HepG2 (cell line): ENCODE results near the gene ARAP1. TPM values are rescaled to one million over a fixed set of nuclear protein-coding genes. Genes with fewer than 3 reads are reported as not detected.

Experiments used
- FOXO1 ChIP-seq: sonication (generic); formaldehyde crosslinking; IDR thresholded peaks from 2 replicates; pipeline ENCODE4 v1.4.0; 2020; ENCODE audit warnings: missing genetic modification reagents
- HMGXB4 ChIP-seq, 2 experiments: sonication (generic) in 1 of 2; formaldehyde crosslinking in 1 of 2; IDR thresholded peaks; 2 replicates each; pipeline versions ENCODE4 v1.4.0 to v1.6.1; 2018 to 2020; ENCODE audit warnings: missing genetic modification reagents in 2 of 2, borderline replicate concordance in 1 of 2, low read depth in 1 of 2, mild to moderate bottlenecking in 1 of 2, missing biosample characterization in 1 of 2
- HOMEZ ChIP-seq: IDR thresholded peaks from 2 replicates; pipeline ENCODE4 v1.6.1; 2016; ENCODE audit warnings: low read depth
- PATZ1 ChIP-seq: sonication (generic); formaldehyde crosslinking; IDR thresholded peaks from 2 replicates; pipeline ENCODE4 v1.4.0; 2020; ENCODE audit warnings: missing genetic modification reagents
- SIN3A ChIP-seq: IDR thresholded peaks from 2 replicates; pipeline ENCODE4 v1.6.1; 2011; ENCODE audit warnings: low read depth, mild to moderate bottlenecking, control low read depth, low read length, borderline replicate concordance
- TAF1 ChIP-seq: sonication (generic); formaldehyde crosslinking; IDR thresholded peaks from 2 replicates; pipeline ENCODE4 v1.4.0; 2020; ENCODE audit warnings: missing genetic modification reagents
- ZNF260 ChIP-seq: sonication (generic); formaldehyde crosslinking; IDR thresholded peaks from 2 replicates; pipeline ENCODE4 v1.4.0; 2020; ENCODE audit warnings: missing genetic modification reagents, low read depth, mild to moderate bottlenecking, borderline replicate concordance
- ZNF704 ChIP-seq: sonication (generic); formaldehyde crosslinking; IDR thresholded peaks from 2 replicates; pipeline ENCODE4 v1.8.1; 2023; ENCODE audit warnings: mild to moderate bottlenecking, inconsistent platforms, moderate library complexity, missing genetic modification reagents, borderline replicate concordance
- ZNF747 ChIP-seq: sonication (generic); formaldehyde crosslinking; IDR thresholded peaks from 2 replicates; pipeline ENCODE4 v1.8.1; 2023; ENCODE audit warnings: missing genetic modification reagents, mild to moderate bottlenecking, borderline replicate concordance
- ZNF792 ChIP-seq: IDR thresholded peaks from 2 replicates; pipeline ENCODE4 v1.6.1; 2016
- polyA plus RNA-seq, 8 experiments: library from polyadenylated mRNA; depleted of rRNA in 3 of 8; stranded (reverse) in 7 of 8; unstranded in 1 of 8; fragments of >200 nt; fragmentation: Illumina TruSeq in 4 of 8; extraction: Trizol in 4 of 8; gene quantifications; 2 replicates each; pipeline versions ENCODE4 v1.2.1 to v1.2.3, GENCODE V29; 2011 to 2016; ENCODE audit warnings: low read depth in 4 of 8, missing spikeins in 1 of 8, mixed read lengths in 1 of 8; ENCODE audit not compliant: insufficient read depth in 1 of 8
- total RNA-seq, 5 experiments: library from RNA; depleted of rRNA; stranded (reverse); fragments of >200 nt; fragmentation: Illumina TruSeq; extraction: Trizol; gene quantifications; 2 replicates each; pipeline ENCODE4 v1.2.3, GENCODE V29; 2016; ENCODE audit warnings: low read depth in 1 of 5
- TF ChIP-seq, protein P1 (sequence below): IDR thresholded peaks from 2 replicates; pipeline ENCODE4 v1.6.1; 2016; ENCODE audit warnings: missing biosample characterization, missing genetic modification reagents, low read depth
- TF ChIP-seq, protein P2 (sequence below): sonication (generic); formaldehyde crosslinking; IDR thresholded peaks from 2 replicates; pipeline ENCODE4 v1.4.0; 2020; ENCODE audit warnings: missing genetic modification reagents

The ARAP1 gene
- total and polyA plus RNA-seq, 2 of the 13 experiments (the other 11 are each of a cell fraction or from before 2014, with no cell fraction given), result 43.2 to 55.5 TPM

DNA sequence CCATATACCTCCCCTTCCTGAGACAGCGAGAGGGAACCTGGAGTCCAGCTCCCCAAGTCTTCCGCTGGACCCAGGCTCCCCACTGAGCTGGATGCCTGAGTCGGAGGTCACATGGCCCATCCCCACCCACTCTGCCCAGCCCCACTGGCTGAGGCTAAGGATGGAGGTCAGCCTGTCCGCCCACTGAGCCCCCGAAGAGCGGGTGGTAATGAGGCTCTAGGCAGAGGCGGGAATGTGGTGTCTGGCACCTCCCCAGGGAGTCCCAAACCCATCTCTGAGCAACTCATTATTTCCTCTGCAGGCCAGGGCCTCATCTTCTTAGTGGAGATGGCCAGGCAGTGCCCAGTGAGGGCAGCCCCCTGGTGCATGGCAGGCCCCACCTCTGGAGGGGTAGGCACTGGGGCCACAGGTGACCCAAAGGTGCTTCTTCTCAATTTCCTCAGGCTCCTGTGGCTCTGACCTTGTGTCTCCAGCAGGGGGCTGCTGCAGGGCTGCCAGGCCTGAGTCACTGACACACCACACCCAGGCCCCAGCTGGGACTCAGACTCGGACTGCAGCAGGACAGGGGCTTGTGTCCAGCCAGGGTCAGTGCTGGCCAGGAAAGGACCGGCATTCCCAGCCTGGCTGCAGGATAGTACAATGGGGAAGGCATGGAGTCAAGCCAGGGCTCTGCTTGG lies 67.8 kb downstream of the ARAP1 start (continued):
- TF ChIP-seq ZNF747 (CRISPR knock-in tag), result no peak
- no peak for TF ChIP-seq HOMEZ
- TF ChIP-seq ZNF704 (CRISPR knock-in tag), result no peak
- TF ChIP-seq, protein P1, sequence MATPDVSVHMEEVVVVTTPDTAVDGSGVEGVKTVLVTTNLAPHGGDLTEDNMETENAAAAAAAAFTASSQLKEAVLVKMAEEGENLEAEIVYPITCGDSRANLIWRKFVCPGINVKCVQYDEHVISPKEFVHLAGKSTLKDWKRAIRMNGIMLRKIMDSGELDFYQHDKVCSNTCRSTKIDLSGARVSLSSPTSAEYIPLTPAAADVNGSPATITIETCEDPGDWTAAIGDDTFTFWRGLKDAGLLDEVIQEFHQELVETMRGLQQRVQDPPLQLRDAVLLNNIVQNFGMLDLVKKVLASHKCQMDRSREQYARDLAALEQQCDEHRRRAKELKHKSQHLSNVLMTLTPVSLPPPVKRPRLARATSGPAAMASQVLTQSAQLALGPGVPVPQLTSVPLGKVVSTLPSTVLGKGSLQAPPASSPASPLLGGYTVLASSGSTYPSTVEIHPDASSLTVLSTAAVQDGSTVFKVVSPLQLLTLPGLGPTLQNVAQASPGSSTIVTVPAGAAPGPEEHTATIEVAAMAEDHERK (CRISPR knock-in tag), result no peak
- no peak for TF ChIP-seq SIN3A
- TF ChIP-seq, protein P2, sequence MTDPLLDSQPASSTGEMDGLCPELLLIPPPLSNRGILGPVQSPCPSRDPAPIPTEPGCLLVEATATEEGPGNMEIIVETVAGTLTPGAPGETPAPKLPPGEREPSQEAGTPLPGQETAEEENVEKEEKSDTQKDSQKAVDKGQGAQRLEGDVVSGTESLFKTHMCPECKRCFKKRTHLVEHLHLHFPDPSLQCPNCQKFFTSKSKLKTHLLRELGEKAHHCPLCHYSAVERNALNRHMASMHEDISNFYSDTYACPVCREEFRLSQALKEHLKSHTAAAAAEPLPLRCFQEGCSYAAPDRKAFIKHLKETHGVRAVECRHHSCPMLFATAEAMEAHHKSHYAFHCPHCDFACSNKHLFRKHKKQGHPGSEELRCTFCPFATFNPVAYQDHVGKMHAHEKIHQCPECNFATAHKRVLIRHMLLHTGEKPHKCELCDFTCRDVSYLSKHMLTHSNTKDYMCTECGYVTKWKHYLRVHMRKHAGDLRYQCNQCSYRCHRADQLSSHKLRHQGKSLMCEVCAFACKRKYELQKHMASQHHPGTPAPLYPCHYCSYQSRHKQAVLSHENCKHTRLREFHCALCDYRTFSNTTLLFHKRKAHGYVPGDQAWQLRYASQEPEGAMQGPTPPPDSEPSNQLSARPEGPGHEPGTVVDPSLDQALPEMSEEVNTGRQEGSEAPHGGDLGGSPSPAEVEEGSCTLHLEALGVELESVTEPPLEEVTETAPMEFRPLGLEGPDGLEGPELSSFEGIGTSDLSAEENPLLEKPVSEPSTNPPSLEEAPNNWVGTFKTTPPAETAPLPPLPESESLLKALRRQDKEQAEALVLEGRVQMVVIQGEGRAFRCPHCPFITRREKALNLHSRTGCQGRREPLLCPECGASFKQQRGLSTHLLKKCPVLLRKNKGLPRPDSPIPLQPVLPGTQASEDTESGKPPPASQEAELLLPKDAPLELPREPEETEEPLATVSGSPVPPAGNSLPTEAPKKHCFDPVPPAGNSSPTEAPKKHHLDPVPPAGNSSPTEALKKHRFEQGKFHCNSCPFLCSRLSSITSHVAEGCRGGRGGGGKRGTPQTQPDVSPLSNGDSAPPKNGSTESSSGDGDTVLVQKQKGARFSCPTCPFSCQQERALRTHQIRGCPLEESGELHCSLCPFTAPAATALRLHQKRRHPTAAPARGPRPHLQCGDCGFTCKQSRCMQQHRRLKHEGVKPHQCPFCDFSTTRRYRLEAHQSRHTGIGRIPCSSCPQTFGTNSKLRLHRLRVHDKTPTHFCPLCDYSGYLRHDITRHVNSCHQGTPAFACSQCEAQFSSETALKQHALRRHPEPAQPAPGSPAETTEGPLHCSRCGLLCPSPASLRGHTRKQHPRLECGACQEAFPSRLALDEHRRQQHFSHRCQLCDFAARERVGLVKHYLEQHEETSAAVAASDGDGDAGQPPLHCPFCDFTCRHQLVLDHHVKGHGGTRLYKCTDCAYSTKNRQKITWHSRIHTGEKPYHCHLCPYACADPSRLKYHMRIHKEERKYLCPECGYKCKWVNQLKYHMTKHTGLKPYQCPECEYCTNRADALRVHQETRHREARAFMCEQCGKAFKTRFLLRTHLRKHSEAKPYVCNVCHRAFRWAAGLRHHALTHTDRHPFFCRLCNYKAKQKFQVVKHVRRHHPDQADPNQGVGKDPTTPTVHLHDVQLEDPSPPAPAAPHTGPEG (CRISPR knock-in tag), result no peak
- TF ChIP-seq HMGXB4 (CRISPR knock-in tag; IDR thresholded peaks at IDR 0.05; ENCODE audit: borderline replicate concordance in 1 of 2, low read depth in 1 of 2), result peak in 1 of 2 experiments; percentile 29; a peak in 1 of 4 replicates
- no peak for TF ChIP-seq PATZ1 (CRISPR knock-in tag)
- no peak for TF ChIP-seq FOXO1 (CRISPR knock-in tag)
- no peak for TF ChIP-seq ZNF792 (CRISPR knock-in tag)
- TF ChIP-seq ZNF260 (CRISPR knock-in tag), result no peak
- TF ChIP-seq TAF1 (CRISPR knock-in tag), result no peak
